Neural crest cell (in vitro differentiated cells): ENCODE data around the gene TMEM108. TPM values are rescaled to one million over a fixed set of nuclear protein-coding genes. Genes with fewer than 3 reads are reported as not detected.

Source experiments
- DNase-seq: peaks from one replicate; pipeline ENCODE4 v3.0.0; 2021; ENCODE audit warnings: low read depth, mixed read lengths, low spot score
- H3K27ac Mint-ChIP-seq: one replicate; pipeline ENCODE4 v1.8.0; 2021; ENCODE audit warnings: mild to moderate bottlenecking, mixed read lengths; ENCODE audit not compliant: unreplicated experiment
- H3K27me3 Mint-ChIP-seq: 2 replicates; pipeline ENCODE4 v1.8.0; 2021; ENCODE audit warnings: low read depth, mild to moderate bottlenecking, mixed read lengths
- H3K36me3 Mint-ChIP-seq: 2 replicates; pipeline ENCODE4 v1.8.0; 2021; ENCODE audit warnings: low read depth, mild to moderate bottlenecking, mixed read lengths
- H3K4me1 Mint-ChIP-seq: 2 replicates; pipeline ENCODE4 v1.8.0; 2021; ENCODE audit warnings: mixed read lengths
- H3K4me3 Mint-ChIP-seq: one replicate; pipeline ENCODE4 v1.8.0; 2021; ENCODE audit warnings: mild to moderate bottlenecking, mixed read lengths
- H3K9me3 Mint-ChIP-seq: 2 replicates; pipeline ENCODE4 v1.8.0; 2021; ENCODE audit warnings: mixed read lengths
- total RNA-seq: library from RNA; stranded (reverse); gene quantifications from 2 replicates; pipeline ENCODE4 v1.2.1, GENCODE V29; 2021
- TF ChIP-seq, protein P1 (sequence below): fragments of 200-600 bp; sonication (generic); conservative IDR thresholded peaks from 2 replicates; pipeline ENCODE4 v1.5.0; 2021; ENCODE audit warnings: antibody characterized with exemption, mild to moderate bottlenecking

The TMEM108 gene
- total RNA-seq, 1 donor from 2014 or later: 5.8 TPM

DNA sequence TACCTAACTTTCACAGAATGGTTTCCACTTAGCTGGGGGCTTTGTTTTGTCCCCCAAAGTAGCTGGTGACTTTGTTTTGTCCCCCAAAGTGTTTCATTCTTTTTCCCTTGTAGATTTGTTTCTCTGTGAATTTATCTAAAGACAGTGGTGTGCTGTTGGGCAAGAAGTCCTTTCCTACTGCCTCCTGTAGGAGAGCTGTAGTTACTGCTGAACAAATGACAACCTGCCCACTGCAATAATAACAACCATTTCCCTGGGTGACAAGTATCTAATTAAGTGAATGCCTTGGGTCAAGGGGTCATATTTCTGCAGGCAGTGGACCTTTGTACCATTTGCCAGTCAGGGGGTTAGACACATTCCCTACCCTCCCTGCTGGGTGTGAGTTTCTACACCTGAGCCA, 236.3 kb downstream of the TMEM108 start:
- H3K36me3 Mint-ChIP-seq: no peaks in the 10 kb centered on the region
- TF ChIP-seq, protein P1, sequence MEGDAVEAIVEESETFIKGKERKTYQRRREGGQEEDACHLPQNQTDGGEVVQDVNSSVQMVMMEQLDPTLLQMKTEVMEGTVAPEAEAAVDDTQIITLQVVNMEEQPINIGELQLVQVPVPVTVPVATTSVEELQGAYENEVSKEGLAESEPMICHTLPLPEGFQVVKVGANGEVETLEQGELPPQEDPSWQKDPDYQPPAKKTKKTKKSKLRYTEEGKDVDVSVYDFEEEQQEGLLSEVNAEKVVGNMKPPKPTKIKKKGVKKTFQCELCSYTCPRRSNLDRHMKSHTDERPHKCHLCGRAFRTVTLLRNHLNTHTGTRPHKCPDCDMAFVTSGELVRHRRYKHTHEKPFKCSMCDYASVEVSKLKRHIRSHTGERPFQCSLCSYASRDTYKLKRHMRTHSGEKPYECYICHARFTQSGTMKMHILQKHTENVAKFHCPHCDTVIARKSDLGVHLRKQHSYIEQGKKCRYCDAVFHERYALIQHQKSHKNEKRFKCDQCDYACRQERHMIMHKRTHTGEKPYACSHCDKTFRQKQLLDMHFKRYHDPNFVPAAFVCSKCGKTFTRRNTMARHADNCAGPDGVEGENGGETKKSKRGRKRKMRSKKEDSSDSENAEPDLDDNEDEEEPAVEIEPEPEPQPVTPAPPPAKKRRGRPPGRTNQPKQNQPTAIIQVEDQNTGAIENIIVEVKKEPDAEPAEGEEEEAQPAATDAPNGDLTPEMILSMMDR: peak; percentile 15
- H3K27ac Mint-ChIP-seq: no peak overlapping the region
- no peak overlapping the region for H3K4me3 Mint-ChIP-seq
- no peak for DNase-seq
- peaks cover 7% of the 10 kb centered on the region for H3K4me1 Mint-ChIP-seq
- peaks cover 5% of the 10 kb centered on the region for H3K27me3 Mint-ChIP-seq
- no peaks in the 10 kb centered on the region for H3K9me3 Mint-ChIP-seq

DNA sequence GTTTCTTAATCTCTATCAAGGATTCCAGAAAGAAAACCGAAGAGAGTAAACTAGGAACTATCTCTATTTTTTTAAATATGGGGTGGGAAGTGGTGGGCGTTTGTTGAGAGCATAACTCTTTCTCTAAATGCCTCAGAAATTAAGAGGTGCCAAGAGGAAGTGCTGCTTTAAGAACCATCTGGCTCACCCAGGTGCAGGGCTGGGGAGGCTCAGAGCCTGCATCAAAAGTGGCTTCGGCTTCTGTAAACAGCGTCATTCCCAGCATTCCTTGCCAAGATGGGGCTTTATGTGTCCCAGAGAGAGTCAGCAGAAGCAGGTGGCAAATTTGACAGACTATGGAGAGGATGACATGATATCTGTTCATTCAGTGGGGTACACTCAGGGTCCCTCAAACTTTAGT, 238.4 kb downstream of the TMEM108 start:
- no peaks in the 10 kb centered on the region for H3K36me3 Mint-ChIP-seq
- no peaks in the 10 kb centered on the region for H3K9me3 Mint-ChIP-seq
- DNase-seq: no peak
- peaks cover 3% of the 10 kb centered on the region for H3K27me3 Mint-ChIP-seq
- peaks cover 7% of the 10 kb centered on the region for H3K4me1 Mint-ChIP-seq
- no peak overlapping the region for H3K27ac Mint-ChIP-seq
- TF ChIP-seq, protein P1: no peak
- H3K4me3 Mint-ChIP-seq: no peak overlapping the region

DNA sequence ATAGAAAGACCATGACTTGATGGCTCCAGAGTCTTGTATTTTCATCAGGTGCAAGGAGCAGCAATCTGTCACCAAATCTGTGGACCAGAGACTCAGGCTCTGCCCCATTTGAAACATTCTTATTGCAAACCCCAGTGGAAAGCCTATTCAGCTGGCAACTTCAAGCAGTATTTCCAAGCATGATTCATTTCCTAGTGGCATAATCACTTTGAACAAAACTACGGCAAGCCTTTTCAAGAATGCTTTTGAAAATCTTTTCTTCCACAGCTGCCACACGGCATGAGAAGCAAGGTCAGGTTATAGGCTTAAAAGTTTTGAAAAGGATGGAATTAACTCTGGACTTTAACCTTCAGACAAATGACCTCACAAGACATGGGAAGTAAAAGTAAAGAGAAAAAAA, 239.6 kb downstream of the TMEM108 start:
- H3K27ac Mint-ChIP-seq: no peak overlapping the region

DNA sequence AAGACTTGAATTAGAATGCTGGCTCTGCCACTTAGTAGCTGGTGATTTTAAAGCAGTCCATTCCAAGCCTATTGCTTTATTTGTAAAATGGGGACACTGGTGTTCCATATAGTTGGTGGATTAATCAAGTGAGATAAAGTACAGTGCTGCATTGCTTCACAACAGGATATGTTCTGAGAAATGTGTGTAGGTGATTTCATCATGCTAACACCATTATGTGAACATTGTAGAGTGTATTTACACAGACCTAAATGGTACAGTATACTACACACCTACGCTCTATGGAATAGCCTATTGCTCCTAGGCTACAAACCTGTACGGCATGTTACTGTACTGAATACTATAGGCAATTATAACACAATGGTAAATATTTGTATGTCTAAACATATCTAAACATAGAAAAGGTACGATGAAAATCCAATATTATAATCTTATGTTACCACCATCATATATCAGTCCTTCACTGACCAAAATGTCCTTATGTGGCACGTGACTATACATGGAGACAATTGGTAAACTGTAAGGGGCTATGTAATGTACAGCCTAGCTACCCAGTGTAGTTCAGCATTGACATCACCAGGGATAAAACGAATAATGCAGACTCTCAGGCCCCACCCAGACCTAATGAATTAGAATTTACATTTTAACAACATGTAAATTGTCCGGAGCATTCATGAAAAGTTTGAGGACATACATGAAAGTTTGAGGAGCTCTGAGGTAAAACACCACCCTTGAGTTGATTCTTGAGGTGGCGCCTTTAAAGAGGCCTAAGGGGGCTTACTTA, 240.3 kb downstream of the TMEM108 start:
- H3K4me1 Mint-ChIP-seq: peaks cover 7% of the 10 kb centered on the region
- H3K36me3 Mint-ChIP-seq: no peaks in the 10 kb centered on the region
- no peak for DNase-seq
- H3K27ac Mint-ChIP-seq: no peak overlapping the region
- H3K9me3 Mint-ChIP-seq: no peaks in the 10 kb centered on the region
- H3K4me3 Mint-ChIP-seq: no peak overlapping the region
- peaks cover 3% of the 10 kb centered on the region for H3K27me3 Mint-ChIP-seq
- TF ChIP-seq, protein P1: no peak

More for the DNA sequence above, 239.6 kb downstream of the TMEM108 start:
- TF ChIP-seq, protein P1: no peak
- Mint-ChIP-seq H3K4me3 (no peak overlapping the region), H3K36me3 (no peaks in the 10 kb centered on the region), H3K9me3 (no peaks in the 10 kb centered on the region), H3K4me1 (peaks cover 7% of the 10 kb centered on the region), H3K27me3 (peaks cover 3% of the 10 kb centered on the region)
- no peak for DNase-seq

DNA sequence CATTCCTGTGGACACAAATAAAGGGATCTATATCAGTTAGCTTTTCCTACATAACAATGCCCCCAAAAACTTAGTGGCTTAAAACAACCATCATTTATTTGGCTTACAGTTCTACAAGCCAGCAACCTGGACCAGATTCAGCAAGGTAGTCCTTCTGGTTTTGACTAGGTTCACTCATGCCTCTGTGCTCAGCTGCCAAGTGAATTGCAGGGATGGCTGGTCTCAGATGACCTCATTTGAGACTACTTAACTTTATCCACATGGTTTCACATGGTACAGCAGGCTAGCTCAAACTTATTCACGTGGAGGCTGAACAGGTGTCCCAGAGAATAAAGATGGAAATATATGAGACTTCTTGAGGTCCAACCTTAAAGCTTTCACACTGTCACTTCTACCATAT, 242.4 kb downstream of the TMEM108 start:
- no peak overlapping the region for H3K27ac Mint-ChIP-seq
- peaks cover 7% of the 10 kb centered on the region for H3K4me1 Mint-ChIP-seq
- H3K4me3 Mint-ChIP-seq: no peak overlapping the region
- H3K36me3 Mint-ChIP-seq: no peaks in the 10 kb centered on the region
- H3K9me3 Mint-ChIP-seq: no peaks in the 10 kb centered on the region
- no peak for DNase-seq
- H3K27me3 Mint-ChIP-seq: no peaks in the 10 kb centered on the region
- TF ChIP-seq, protein P1: no peak
